GM23338 (cell line): ENCODE results near the gene COL6A3.

Experiments
- CTCF ChIP-seq, 2 experiments: fragments of 200-600 bp in 1 of 2; sonication (generic) in 1 of 2; conservative IDR thresholded peaks; 2 replicates each; pipeline versions ENCODE4 v1.5.1 to v1.6.1; 2016 to 2017; ENCODE audit warnings: antibody characterized with exemption in 2 of 2, low read depth in 2 of 2, mild to moderate bottlenecking in 2 of 2, moderate library complexity in 1 of 2
- EZH2 ChIP-seq: fragments of 200-600 bp; sonication (generic); IDR thresholded peaks from one replicate; pipeline ENCODE4 v1.8.0; 2017; ENCODE audit warnings: antibody characterized with exemption, mild to moderate bottlenecking, low read depth; ENCODE audit not compliant: unreplicated experiment
- EZH2phosphoT487 ChIP-seq: fragments of 200-600 bp; sonication (generic); IDR thresholded peaks from one replicate; pipeline ENCODE4 v1.8.1; 2018; ENCODE audit warnings: antibody characterized with exemption; ENCODE audit not compliant: unreplicated experiment
- REST ChIP-seq: IDR thresholded peaks from one replicate; pipeline ENCODE4 v1.6.1; 2018; ENCODE audit warnings: antibody characterized with exemption; ENCODE audit not compliant: unreplicated experiment
- ZNF114 ChIP-seq: fragments of 250-450 bp; sonication (Bioruptor Pico); IDR thresholded peaks from 2 replicates; pipeline ENCODE4 v1.5.0; 2020; ENCODE audit warnings: mild to moderate bottlenecking, moderate library complexity

GRCh38 chr2:237352279-237352845 is 61.6 kb downstream of the COL6A3 start:
- no peak for TF ChIP-seq EZH2phosphoT487
- no peak for TF ChIP-seq CTCF (conservative IDR thresholded peaks at IDR 0.05; ENCODE audit: low read depth in 2 of 2)
- no peak for TF ChIP-seq REST
- no peak for TF ChIP-seq ZNF114 (CRISPR knock-in tag)
- no peak for TF ChIP-seq EZH2
